Superior temporal gyrus (tissue), 1 donor: ENCODE data around the gene CYCS.
"Not testable (repeated sequence)": the region's sequence is repeated elsewhere in the genome, so short reads cannot be mapped to it uniquely, and the experiment has no call there.

Source experiments
- DNase-seq: peaks from one replicate; pipeline ENCODE4 v3.0.0-alpha.2; 2016; ENCODE audit errors: extremely low spot score

CYCS gene

GRCh38 chr7:25118048-25118753 is 6.9 kb downstream of the CYCS start:
- no peak for DNase-seq

- DNase-seq = no peak
Observed at GRCh38 chr7:25117226-25118047, 7.6 kb downstream of the CYCS start.

- no peak for DNase-seq
Observed at GRCh38 chr7:25116621-25117020, 8.4 kb downstream of the CYCS start.

GRCh38 chr7:25110514-25110913 is 14.5 kb downstream of the CYCS start:
- DNase-seq = not testable (repeated sequence)

DNA sequence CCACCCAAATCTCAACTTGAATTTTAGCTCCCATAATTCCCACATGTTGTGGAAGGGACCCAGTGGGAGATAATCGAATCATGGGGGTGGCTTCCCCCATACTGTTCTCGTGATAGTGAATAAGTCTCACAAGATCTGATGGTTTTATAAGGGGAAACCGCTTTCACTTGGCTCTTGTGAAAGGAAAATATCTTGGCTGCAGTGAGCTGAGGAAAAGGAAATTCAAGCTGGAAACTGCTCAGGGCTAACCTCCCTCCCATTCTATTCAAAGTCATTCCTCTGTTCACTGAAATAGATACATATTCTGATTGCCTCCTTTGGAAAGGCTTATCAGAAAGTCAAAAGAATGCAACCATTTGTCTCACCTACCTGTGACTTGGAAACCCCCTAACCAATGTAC is 15.8 kb downstream of the CYCS start:
- DNase-seq = no peak

DNA sequence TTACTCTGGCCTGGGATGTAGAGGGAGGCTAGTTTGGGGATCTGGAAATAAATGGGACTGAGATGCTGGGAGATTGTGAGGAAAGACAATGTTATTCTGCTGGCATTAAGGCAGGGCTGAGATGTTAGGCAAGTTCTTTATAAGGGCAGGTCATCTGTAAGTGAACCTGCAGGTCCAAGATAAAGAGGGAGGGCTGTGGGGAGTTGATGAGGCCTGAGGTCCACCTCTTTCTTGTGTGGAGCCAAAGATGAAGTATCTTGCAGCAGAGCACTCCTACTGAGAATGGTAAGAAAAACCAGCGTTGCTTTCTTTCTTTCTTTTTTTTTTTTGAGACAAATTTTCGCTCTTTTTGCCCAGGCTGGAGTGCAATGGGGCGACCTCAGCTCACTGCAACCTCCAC is 19.1 kb downstream of the CYCS start:
- DNase-seq = no peak

- no peak for DNase-seq
Observed at GRCh38 chr7:25103773-25104172, 21.3 kb downstream of the CYCS start.

DNA sequence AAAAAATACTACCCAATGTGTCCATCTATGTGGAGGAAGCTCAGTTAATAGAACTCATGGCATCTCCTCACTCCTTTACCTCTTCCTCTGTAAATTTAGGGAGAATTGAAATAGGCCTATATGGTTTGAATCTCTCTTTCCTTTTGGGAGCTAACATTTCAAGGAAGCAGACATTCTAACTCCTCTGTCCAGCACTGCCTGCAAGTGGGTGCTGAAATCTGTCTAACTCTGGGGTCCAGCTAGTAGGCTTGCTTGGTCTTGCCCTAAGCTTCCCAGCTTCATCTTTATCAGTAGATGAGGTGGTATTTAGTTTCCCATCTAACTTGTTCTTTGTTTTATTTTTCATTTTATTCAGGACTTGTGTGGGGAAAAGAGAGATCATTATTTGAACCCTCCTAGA is 23.2 kb downstream of the CYCS start:
- DNase-seq = no peak

- peak; percentile 82 for DNase-seq
Observed at GRCh38 chr7:25098096-25099046, 26.7 kb downstream of the CYCS start.

DNA sequence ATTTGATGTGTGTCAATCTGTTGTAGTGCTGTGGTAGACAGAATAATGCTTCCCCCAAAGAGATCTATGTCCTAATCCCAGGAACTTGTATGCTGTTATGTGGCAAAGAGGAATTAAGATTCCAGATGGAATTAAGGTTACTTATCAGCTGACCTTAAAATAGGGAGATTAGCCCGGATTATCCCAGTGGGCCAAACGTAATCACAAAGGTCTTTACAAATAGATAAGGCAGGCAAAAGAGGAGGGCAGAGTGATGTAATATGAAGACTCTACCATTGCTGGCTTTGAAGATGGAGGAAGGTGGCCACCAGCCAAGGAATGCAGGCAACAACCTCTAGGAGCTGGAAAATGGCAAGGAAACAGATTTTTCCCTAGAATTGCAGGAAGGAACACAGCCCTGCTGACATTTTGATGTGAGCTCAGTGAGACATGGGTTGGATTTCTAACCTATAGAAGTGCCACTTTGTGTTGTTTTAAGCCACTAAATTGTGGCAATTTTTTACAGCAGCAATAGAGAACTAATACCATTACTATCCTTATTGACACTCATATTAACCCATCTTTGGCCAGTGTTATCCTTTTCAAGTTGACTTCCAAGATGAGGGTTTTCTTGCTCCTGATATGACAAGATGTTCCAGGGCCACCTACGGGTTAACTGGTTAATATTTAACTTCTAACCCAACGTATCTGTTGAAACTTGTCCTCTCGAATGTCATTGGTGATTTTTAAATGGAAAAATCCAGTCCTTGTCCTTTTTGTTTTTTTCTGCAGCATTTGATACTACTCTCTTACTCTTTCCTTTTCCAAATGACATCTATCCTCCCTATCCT is 29.3 kb downstream of the CYCS start:
- no peak for DNase-seq

DNA sequence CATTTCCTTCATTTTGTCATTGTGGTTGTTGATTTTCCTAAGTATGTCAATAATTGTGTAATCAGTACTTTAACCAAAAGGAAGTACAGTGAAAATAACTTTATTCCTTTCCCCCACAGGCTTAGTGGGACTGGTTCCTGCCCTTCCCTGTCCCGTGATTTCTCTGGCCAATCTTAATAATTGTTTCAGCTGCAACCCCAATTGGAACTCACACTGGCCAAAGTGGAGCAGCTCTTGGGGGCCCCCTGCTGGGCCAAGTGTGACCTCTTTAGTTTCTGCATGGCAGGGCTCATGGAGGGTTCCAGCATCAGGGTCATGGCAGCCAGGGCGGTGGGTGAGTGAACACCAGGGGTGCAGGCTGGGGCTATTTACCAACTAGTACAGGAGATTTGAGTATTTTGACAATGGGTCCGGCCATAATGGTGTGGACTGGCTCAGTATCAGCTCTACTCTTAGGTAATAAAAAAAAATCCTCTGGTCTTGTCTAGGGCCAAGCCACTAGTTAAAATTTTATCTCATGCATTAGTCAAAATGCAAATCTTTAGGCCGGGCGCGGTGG is 31.7 kb downstream of the CYCS start:
- peak; percentile 64 for DNase-seq

- no peak for DNase-seq
Observed at GRCh38 chr7:25091779-25092178, 33.3 kb downstream of the CYCS start.

GRCh38 chr7:25091176-25091575 is 33.9 kb downstream of the CYCS start:
- no peak for DNase-seq

DNA sequence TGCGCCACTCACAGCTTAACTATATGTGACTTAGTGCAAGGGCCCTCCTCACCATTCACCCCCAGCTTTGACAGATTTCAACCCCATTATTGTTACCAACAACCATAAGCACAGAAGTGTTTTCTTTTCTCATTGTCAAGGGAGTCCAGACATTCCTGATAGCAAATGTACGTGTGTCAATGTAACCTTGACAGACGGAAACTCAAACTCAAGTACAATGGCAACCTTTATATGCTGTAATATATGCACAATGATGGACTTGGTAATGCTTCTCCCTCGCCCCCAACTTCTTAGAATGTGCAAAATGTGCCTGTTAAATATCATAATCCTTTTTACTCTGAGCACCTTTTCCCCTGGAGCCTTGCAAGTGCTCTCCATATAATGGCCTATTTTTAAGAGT is 34.7 kb downstream of the CYCS start:
- no peak for DNase-seq

DNA sequence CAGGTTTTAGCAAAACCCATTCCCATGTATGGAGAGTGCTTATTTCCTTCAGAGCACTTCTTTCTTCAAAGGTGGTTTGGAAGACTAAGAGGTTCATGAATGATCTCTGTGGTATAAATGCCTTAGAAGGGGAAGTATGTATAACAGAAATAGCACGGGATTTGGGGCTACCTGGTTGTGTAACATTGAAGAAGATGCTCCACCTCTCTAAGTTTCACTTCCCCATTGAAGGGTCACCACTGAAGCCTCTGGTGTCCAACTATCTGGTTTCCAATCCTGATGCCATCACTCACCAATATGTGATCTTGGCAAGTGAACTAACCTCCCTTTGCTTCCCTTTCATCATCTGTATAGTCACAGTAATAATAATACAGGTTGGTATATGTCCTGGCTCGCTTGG is 37.2 kb downstream of the CYCS start:
- no peak for DNase-seq

- no peak for DNase-seq
Observed at GRCh38 chr7:25084821-25085220, 40.2 kb downstream of the CYCS start.

DNA sequence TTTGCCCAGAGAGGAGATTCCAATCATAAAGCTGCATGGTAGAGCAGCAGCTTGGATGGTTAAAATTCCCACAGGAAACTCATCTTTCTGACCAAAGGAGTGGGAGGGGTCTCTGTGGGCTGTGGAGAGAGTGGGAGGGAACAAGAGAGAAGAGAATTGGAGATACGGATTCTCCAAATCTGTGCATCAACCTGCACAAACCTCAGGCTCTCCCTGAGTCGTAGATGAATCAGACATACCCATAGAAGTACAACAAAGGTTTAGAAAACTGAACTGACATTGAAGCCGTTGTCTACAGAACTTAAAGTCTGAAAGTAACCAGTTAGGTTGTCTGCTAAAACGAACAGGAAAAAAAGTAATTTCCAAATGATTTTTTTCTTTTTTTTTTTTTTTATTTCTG is 41.9 kb downstream of the CYCS start:
- DNase-seq = no peak

DNA sequence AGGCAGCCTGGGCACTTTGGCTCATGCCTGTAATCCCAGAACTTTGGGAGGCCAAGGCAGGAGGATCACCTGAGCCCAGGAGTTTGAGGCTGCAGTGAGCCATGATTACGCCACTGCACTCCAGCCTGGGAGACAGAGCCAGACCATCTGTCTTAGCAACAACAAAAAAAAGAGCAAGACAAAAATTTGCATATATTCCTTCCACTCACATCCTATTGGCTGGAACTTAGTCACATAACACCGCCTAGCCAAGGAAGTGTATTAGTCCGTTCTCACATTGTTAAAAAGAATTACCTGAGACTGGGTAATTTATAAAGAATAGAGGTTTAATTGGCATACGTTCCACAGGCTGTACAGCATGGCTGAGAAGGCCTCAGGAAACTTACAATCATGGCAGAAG is 43.0 kb downstream of the CYCS start:
- DNase-seq = not testable (repeated sequence)

GRCh38 chr7:25077096-25077495 is 48.0 kb downstream of the CYCS start:
- no peak for DNase-seq

DNA sequence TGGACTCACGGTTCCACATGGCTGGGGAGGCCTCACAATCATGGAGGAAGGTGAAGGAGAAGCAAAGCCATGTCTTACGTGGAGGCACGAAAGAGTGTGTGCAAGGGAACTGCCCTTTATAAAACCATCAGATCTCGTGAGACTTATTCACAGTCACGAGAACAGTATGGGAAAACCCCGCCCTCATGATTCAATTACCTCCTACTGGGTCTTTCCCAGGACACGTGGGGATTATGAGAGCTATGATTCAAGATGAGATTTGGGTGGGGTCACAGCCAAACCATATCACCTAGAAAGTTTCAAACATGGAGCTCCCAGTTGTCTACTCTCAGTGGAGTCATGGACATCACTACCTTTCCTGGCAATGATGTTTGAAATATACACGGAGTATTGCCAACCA is 49.6 kb downstream of the CYCS start:
- DNase-seq = no peak

DNA sequence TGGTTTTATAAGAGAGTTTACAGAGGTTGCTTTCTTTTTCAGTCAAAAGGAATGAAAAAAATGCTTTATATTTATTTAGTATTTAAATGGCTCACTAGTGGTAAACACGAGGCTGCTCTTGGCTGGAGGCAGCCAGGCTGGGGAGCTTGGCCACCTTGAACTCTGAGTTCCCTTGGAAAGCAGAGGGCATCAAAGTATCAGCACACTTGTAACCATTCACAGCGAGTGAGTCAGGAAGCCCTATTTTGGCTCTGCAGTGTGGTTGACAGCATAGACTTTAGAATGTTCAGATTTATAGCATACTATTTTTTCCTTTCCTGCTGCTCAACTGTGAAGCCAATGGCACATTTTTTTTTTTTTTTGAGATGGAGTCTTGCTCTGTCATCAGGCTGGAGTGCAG is 51.6 kb downstream of the CYCS start:
- peak; percentile 24 for DNase-seq
